ENCODE results near the gene ZNF385D.

Gene ZNF385D

GRCh38 chr3:21729888-21730459, 21.0 kb downstream of the ZNF385D start:
- DNase-seq = no peak
- Histone ChIP-seq H3K4me3 (ENCODE audit: low read depth, low read length) (no peak overlapping the region), H3K36me3 (no peaks in the 10 kb centered on the region), H3K9me3 (no peaks in the 10 kb centered on the region), H3K27me3 (no peaks in the 10 kb centered on the region), H3K4me1 (no peaks in the 10 kb centered on the region)
- TF ChIP-seq CTCF (IDR thresholded peaks at IDR 0.05; ENCODE audit: low read depth, low read length) = no peak

GRCh38 chr3:21729331-21729730, 21.7 kb downstream of the ZNF385D start:
- no peak for TF ChIP-seq CTCF (IDR thresholded peaks at IDR 0.05; ENCODE audit: low read depth, low read length)
- Histone ChIP-seq H3K27me3 (no peaks in the 10 kb centered on the region), H3K4me1 (no peaks in the 10 kb centered on the region), H3K36me3 (no peaks in the 10 kb centered on the region), H3K9me3 (no peaks in the 10 kb centered on the region), H3K4me3 (ENCODE audit: low read depth, low read length) (no peak overlapping the region)
- no peak for DNase-seq

GRCh38 chr3:21722768-21723167, 28.2 kb downstream of the ZNF385D start:
- H3K27me3 ChIP-seq = no peaks in the 10 kb centered on the region
- no peak for TF ChIP-seq CTCF (IDR thresholded peaks at IDR 0.05; ENCODE audit: low read depth, low read length)
- DNase-seq = no peak
- no peaks in the 10 kb centered on the region for H3K9me3 ChIP-seq
- no peaks in the 10 kb centered on the region for H3K36me3 ChIP-seq
- no peaks in the 10 kb centered on the region for H3K4me1 ChIP-seq
- H3K4me3 ChIP-seq (ENCODE audit: low read depth, low read length) = no peak overlapping the region

- no peak for DNase-seq
- H3K9me3 ChIP-seq = no peaks in the 10 kb centered on the region
- TF ChIP-seq CTCF (IDR thresholded peaks at IDR 0.05; ENCODE audit: low read depth, low read length) = no peak
Measured at GRCh38 chr3:21722301-21722700, 28.7 kb downstream of the ZNF385D start.

GRCh38 chr3:21718943-21719591, 31.9 kb downstream of the ZNF385D start:
- H3K4me1 ChIP-seq = no peaks in the 10 kb centered on the region
- H3K27me3 ChIP-seq = no peaks in the 10 kb centered on the region
- DNase-seq = no peak
- TF ChIP-seq CTCF (IDR thresholded peaks at IDR 0.05; ENCODE audit: low read depth, low read length) = no peak
- H3K9me3 ChIP-seq = no peaks in the 10 kb centered on the region
- H3K36me3 ChIP-seq = no peaks in the 10 kb centered on the region
- H3K4me3 ChIP-seq (ENCODE audit: low read depth, low read length) = no peak overlapping the region

More at GRCh38 chr3:21722301-21722700, 28.7 kb downstream of the ZNF385D start:
- Histone ChIP-seq H3K27me3 (no peaks in the 10 kb centered on the region), H3K4me1 (no peaks in the 10 kb centered on the region), H3K36me3 (no peaks in the 10 kb centered on the region), H3K4me3 (ENCODE audit: low read depth, low read length) (no peak overlapping the region)

- no peak for DNase-seq
- H3K36me3 ChIP-seq = no peaks in the 10 kb centered on the region
- no peaks in the 10 kb centered on the region for H3K9me3 ChIP-seq
- no peaks in the 10 kb centered on the region for H3K27me3 ChIP-seq
- TF ChIP-seq CTCF (IDR thresholded peaks at IDR 0.05; ENCODE audit: low read depth, low read length) = no peak
- H3K4me1 ChIP-seq = no peaks in the 10 kb centered on the region
- no peak overlapping the region for H3K4me3 ChIP-seq (ENCODE audit: low read depth, low read length)
Measured at GRCh38 chr3:21718161-21718765, 32.7 kb downstream of the ZNF385D start.
